ENCODE measurements around the gene CUL9. TPM values are rescaled to one million over a fixed set of nuclear protein-coding genes. Genes with fewer than 3 reads are reported as not detected.

CUL9 gene
- total and polyA plus RNA-seq, 4 donors, result 6.5 to 21.8 (median 7.5) TPM

DNA sequence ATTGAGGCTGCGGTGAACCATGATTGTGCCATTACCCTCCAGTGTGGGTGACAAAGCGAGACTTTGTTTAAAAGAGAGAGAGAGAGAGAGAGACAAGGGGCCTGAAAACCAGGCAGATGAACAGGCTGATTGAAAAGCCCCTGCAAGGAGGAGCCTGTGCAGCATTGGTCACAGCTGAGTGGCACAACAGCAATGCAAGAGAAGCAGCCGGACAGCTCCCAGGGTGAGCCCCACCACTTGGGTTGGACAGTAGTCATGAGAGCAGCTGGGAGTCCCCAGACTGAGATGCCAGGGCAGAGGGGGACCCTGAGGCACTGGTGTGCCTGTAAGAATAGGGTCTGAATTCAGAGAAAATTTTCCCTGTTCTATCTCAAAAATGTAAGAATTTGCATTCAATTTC is 37.1 kb downstream of the CUL9 start:
- Histone ChIP-seq H3K36me3 (ENCODE audit: control insufficient read depth in 4 of 4, insufficient read depth in 3 of 4, low read depth in 1 of 4, low read length in 3 of 4) (peaks cover 10 to 36% (median 11%) of the 10 kb centered on the region in 4 donors), H3K27me3 (ENCODE audit: control insufficient read depth in 4 of 4, insufficient read depth in 4 of 4, low read length in 3 of 4) (no peaks in the 10 kb centered on the region)

DNA sequence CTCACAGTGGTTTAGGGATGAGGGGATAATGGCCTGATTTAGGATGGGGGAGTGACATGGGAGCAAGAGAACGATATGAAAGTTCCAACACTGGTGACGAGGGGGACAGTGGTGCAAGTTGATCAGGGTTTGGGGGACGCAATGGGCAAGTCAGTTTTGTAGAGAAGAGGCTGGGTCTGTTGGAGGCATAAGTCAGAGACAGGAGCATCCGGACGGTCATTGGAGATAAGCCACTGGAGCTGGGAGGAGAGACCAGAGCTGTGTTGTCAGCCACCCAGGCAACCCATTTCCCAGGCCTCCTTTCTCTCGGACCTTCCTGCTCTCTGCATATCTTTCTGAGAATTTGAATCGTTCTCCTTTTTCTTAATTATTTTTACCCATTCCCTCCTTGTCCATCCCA is 37.8 kb downstream of the CUL9 start:
- H3K36me3 ChIP-seq (ENCODE audit: control insufficient read depth in 4 of 4, insufficient read depth in 3 of 4, low read depth in 1 of 4, low read length in 3 of 4), result peaks cover 10 to 42% (median 11%) of the 10 kb centered on the region in 4 donors
- 97% methylated on average over 7 of the region's 7 CpGs for WGBS

More for the DNA sequence above, 37.1 kb downstream of the CUL9 start:
- Histone ChIP-seq H3K9me3 (ENCODE audit: control insufficient read depth in 4 of 4, low read length in 3 of 4) (no peaks in the 10 kb centered on the region), H3K9ac (ENCODE audit: low read depth in 1 of 2, low read length in 2 of 2) (no peak overlapping the region), H3K27ac (ENCODE audit: low read depth in 1 of 2, low read length in 2 of 2) (no peak overlapping the region), H3K4me3 (ENCODE audit: low read depth in 1 of 3, low read length in 3 of 3) (no peak overlapping the region), H3K4me1 (ENCODE audit: control insufficient read depth in 4 of 4, insufficient read depth in 4 of 4, low read length in 3 of 4) (no peaks in the 10 kb centered on the region)
- TF ChIP-seq GABPA (IDR thresholded peaks at IDR 0.05 in 1 of 2, conservative IDR thresholded peaks at IDR 0.05 in 1 of 2), result no peak
- TF ChIP-seq HNF4A (conservative IDR thresholded peaks at IDR 0.05), result no peak
- no peak for TF ChIP-seq YY1 (IDR thresholded peaks at IDR 0.05)
- no peak for TF ChIP-seq FOXA1 (IDR thresholded peaks at IDR 0.05)
- no peak for TF ChIP-seq SP1 (IDR thresholded peaks at IDR 0.05)
- no peak for DNase-seq (ENCODE audit: low spot score)
- WGBS, result 100% methylated on average over 3 of the region's 3 CpGs

More for the DNA sequence above, 37.8 kb downstream of the CUL9 start:
- no peak for DNase-seq (ENCODE audit: low spot score)
- Histone ChIP-seq H3K9ac (ENCODE audit: low read depth in 1 of 2, low read length in 2 of 2) (no peak overlapping the region), H3K4me1 (ENCODE audit: control insufficient read depth in 4 of 4, insufficient read depth in 4 of 4, low read length in 3 of 4) (no peaks in the 10 kb centered on the region), H3K27me3 (ENCODE audit: control insufficient read depth in 4 of 4, insufficient read depth in 4 of 4, low read length in 3 of 4) (no peaks in the 10 kb centered on the region), H3K27ac (ENCODE audit: low read depth in 1 of 2, low read length in 2 of 2) (no peak overlapping the region), H3K4me3 (ENCODE audit: low read depth in 1 of 3, low read length in 3 of 3) (no peak overlapping the region), H3K9me3 (ENCODE audit: control insufficient read depth in 4 of 4, low read length in 3 of 4) (no peaks in the 10 kb centered on the region)
- TF ChIP-seq HNF4G (IDR thresholded peaks at IDR 0.05) (no peak), FOXA2 (IDR thresholded peaks at IDR 0.05) (no peak), NR2F2 (IDR thresholded peaks at IDR 0.05) (no peak), EGR1 (IDR thresholded peaks at IDR 0.05; ENCODE audit: low read depth in 2 of 2) (no peak), TAF1 (conservative IDR thresholded peaks at IDR 0.05) (no peak), YY1 (IDR thresholded peaks at IDR 0.05) (no peak), GABPA (IDR thresholded peaks at IDR 0.05 in 1 of 2, conservative IDR thresholded peaks at IDR 0.05 in 1 of 2) (no peak), HNF4A (conservative IDR thresholded peaks at IDR 0.05) (no peak), RAD21 (IDR thresholded peaks at IDR 0.05) (no peak), CTCF (IDR thresholded peaks at IDR 0.05; ENCODE audit: low read depth, low read length, missing input control) (no peak), RXRA (IDR thresholded peaks at IDR 0.05) (no peak), ZBTB33 (IDR thresholded peaks at IDR 0.05) (no peak), SP1 (IDR thresholded peaks at IDR 0.05) (no peak), JUND (IDR thresholded peaks at IDR 0.05) (no peak)
- TF ChIP-seq, protein P1, sequence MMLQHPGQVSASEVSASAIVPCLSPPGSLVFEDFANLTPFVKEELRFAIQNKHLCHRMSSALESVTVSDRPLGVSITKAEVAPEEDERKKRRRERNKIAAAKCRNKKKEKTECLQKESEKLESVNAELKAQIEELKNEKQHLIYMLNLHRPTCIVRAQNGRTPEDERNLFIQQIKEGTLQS (IDR thresholded peaks at IDR 0.05), result no peak
